Endometrial microvascular endothelial cells (primary cell): Measurements from ENCODE around the gene FBLN1. TPM values are rescaled to one million over a fixed set of nuclear protein-coding genes. Genes with fewer than 3 reads are reported as not detected.
"Not testable (repeated sequence)": the region's sequence is repeated elsewhere in the genome, so short reads cannot be mapped to it uniquely, and the experiment has no call there.

Experiments used
- in situ Hi-C: cut with HindIII; loops from 2 replicates; pipeline ENCODE4 v1.10.0; 2017; ENCODE audit warnings: low sequenced_read_pairs, low pct_unique_long_range_greater_than_20kb; ENCODE audit errors: inconsistent ontology term
- total RNA-seq: library from RNA; depleted of rRNA; stranded (reverse); fragments of >200 nt; gene quantifications from one replicate; pipeline ENCODE4 v1.2.3, GENCODE V29; 2015; ENCODE audit errors: inconsistent ontology term

FBLN1 gene
- 0.28 TPM for total RNA-seq

- in situ Hi-C loops, result no loop called here
Measured at GRCh38 chr22:45502215-45503049, at the start of gene FBLN1. TSS of gene FBLN1 (plus strand) at chr22:45502883. CDS start at chr22:45502986, 103 bp downstream.

- in situ Hi-C loops, result no loop called here
Measured at GRCh38 chr22:45453764-45454163, 48.9 kb upstream of the FBLN1 start.

DNA sequence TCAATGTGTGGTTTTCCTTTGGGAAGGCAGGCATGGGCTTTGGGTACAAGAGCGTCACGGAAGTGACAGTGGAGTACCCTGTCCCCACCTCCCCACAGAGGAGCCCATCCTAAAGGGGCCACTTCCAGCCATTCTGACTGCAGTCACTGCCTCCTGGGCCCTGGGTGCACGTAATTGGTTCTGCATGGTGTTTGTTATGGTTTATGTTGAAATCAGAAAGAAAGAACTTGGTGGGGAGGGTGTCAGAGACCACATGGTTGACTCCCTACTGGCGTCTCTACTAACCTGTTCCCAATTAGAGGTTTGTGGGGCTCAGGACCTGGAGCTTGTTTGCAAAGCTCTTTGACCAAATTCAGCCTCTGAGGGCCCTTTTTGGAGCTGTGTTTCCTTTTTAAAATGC is 48.4 kb upstream of the FBLN1 start:
- in situ Hi-C loops, result no loop called here

GRCh38 chr22:45455212-45455611 is 47.5 kb upstream of the FBLN1 start:
- in situ Hi-C loops, result no loop called here

GRCh38 chr22:45455621-45456020 is 47.1 kb upstream of the FBLN1 start:
- in situ Hi-C loops, result no loop called here

GRCh38 chr22:45456811-45457210 is 45.9 kb upstream of the FBLN1 start:
- in situ Hi-C loops, result no loop called here

DNA sequence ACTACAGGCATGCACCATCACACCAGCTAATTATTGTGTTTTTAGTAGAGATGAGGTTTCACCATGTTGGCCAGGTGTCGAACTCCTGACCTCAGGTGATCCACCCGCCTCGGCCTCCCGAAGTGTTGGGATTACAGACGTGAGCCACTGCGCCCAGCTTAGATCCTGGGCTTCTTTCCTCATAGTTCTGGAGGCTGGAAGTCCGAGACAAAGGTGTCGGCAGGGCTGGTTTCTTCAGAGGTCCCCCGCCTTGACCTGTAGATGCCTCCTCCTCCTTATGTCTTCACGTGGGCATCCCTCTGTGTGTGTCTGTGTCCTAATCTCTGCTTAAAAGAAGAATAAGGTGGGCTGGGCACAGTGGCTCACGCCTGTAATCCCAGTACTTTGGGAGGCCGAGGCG is 44.2 kb upstream of the FBLN1 start:
- in situ Hi-C loops, result no loop called here

GRCh38 chr22:45459235-45459634 is 43.4 kb upstream of the FBLN1 start:
- in situ Hi-C loops, result no loop called here

DNA sequence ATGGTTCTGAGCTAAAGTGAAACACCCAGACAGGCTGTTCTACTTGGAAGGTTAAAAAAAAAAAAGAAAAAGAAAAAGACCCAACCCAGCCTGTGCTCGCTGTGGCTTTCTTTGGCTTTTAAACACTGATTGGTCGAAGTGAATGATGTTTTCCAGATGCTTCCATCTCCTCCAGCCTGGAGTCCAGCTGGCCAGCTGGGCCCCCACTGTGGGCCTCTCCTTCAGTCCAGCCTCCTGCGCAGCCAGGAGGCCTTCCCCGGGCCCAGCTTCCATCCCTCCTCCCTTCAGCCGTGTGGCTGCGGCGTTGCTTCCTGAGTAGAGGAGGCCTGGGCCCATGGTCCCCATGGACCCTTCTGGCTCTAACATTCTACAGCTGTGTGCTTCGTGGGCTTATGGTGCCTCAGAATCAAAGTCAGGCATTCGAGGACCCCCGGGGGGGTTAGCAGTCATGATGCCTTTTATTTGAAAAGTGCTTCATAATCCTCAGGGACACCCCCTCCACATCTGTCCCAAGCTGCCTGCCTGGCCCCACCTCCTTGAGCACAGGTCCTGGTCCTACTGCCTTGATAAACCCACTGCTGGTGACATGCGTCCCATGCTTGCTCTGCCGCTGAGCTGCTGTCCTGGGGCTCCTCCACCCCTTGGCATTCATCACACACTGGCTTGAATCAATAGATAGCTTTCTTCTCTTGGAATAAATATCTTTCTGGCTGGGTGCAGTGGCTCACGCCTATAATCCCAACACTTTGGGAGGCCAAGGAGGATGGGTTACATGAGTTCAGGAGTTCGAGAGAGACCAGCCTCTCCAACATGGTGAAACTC is 42.2 kb upstream of the FBLN1 start:
- in situ Hi-C loops, result no loop called here

DNA sequence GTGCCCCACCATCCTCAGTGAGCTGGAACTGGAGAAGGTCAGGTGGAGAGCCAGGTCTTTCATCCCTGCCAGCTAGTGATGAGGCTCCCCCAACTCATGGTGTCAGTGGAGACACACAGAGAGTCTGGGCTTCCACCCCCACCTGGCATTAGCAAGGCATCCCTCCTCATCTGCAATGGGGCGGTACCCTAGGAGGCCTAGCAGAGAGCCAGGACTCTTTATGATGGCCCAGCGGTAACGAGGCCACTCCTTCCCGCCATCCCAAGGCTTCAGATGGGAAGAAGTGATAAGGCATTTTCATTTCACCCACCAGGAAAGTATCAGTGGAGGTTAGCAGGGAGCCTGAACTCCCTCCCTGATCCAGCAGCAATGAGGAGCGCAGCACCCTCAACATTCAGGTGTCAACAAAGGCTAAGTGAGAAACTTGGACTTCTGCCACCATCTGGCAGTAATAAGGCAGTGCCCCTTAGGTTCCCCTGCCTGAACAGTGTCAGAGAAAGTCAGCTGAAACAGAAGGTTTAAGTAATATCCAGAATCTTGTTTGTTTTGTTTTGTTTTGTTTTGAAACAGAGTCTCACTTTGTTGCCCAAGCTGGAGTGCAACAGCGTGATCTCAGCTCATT is 40.5 kb upstream of the FBLN1 start:
- in situ Hi-C loops, result no loop called here

GRCh38 chr22:45463691-45464090 is 39.0 kb upstream of the FBLN1 start:
- in situ Hi-C loops, result not testable (repeated sequence)

- in situ Hi-C loops, result no loop called here
Measured at GRCh38 chr22:45465633-45466032, 37.0 kb upstream of the FBLN1 start.

GRCh38 chr22:45468872-45469271 is 33.8 kb upstream of the FBLN1 start:
- in situ Hi-C loops, result no loop called here

DNA sequence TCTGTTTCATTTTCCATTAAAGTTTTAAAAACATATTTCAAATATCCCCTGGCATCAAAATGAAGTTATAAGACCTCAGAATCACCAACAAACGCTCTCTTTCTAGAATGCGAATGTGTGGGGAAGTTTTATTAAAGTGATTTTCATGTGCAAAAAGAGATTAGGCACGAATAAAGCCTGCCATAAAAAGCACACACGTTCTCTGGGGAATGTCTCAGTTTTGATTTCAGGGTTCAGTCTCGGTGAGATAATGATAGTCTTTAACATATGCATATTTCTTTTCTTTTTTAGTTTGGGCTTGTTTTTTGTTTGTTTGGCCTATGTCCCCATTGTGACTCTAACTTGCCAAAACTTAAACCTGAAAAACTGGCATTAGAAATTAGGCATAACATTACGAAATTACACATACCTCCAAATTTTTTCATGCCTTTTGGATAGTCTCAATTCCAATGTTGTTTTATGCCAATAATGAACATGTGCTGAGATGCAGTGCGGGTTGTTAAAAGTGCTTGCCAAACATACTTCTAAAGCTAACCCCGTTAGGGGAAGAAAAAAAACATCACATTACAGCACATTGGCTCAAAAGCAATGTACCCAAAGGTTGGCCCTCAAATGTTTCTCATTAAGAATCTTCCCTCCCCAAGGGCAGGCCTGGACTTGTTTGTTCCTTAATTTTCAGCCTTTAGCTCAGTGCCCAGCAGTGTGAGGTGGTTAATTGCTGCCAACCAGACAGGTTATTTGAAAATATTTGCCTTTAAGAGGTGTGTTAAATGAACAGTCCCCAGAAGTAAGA is 33.2 kb upstream of the FBLN1 start:
- in situ Hi-C loops, result no loop called here

DNA sequence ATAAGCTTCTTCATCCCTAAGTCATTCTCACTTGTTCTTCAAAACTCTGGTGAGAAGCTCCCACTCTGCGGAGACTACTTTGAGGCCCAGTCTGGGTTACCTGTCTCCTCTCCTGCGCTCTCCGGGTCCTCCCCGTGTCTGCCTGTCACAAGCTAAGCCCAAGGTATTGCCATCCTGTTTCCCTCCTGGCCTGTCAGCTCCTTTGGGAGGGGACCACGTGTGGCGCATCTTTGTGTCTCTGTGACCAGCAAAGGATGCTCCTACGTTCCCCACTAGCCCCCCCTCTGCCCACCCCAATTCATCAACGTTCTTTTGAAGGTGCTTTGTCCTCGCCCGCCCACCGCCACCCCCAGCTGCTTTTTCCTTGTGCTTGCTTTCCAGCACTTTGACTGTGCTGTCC is 31.8 kb upstream of the FBLN1 start:
- in situ Hi-C loops, result no loop called here

DNA sequence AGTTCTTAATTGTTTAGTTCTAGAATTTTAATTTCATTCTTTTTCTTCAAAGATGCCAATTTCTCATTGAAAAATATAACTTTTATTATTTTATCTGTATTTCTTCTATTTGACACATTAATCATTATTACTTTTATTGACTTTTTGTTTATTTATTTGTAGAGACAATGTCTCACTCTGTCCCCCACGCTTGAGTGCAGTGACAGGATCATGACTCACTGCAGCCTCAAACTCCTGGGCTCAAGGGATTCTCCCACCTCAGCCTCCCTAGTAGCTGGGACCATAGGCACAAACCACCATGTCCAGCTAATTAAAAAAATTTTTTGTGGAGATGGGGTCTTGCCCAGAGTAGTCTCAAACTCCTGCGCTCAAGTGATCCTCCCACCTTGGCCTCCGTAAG is 30.3 kb upstream of the FBLN1 start:
- in situ Hi-C loops, result no loop called here

DNA sequence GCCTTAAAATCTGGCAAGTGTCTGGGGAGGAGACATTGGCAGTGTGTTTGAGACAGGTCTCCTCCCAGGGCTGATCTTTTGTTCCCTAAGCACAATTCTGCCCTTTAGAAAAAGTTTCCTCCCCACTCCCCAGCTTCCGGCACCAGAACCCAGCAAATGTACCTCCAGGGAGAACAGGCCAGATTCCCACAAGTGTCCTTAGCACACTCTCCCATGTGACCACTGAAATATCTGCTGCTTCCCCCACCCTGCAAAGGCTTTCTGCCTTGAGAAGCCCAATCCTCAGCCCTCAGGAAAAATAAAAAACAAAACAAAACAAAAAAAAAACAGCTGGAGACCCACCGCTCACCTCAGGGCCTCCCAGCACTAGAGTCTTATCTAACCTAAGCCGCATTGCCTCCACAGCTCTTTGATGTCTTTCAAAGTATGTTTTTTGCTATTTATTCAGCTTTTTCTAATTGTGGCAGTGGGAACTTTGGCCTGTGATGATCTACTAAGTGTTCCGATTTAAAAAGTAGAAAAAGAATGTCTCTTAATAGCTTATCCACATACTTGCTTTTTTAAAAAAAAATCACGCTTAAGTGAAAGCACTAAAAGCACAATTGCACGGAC is 29.0 kb upstream of the FBLN1 start:
- in situ Hi-C loops, result no loop called here

DNA sequence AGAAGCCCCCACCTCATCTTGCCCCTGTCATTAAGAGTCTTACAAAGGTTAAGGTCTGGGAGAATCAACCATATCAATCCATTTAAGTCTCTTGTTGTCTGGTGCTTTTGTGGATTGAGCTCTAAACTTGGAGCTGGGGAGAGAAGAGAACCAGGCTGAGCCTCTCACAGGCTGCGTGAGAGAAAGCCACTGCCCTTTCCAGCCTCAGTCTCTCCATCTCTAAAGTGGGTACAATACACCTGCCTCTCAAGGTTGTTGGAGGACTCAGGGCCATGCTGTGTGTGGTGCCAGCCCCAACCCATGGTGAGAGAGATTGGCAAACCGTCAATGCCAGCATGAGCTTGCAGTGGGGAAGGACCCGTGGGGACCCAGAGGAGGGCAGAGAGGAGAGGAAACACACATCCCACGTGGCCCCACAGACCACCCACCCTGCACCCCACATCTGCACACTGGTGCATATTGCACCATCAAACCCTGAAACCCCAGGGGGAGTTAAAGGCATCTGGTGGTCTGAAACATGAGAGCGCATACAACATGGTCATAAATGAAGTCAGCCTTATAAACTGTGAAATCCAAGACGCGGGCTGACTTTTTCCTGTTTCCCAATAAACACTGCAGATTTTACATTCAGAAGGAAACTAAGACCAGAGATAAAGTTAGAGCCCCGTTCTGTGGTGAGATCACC is 27.5 kb upstream of the FBLN1 start:
- in situ Hi-C loops, result no loop called here
